Measurements from ENCODE around the gene ZNF595.
"Not testable (repeated sequence)": the region's sequence is repeated elsewhere in the genome, so short reads cannot be mapped to it uniquely, and the experiment has no call there.

DNA sequence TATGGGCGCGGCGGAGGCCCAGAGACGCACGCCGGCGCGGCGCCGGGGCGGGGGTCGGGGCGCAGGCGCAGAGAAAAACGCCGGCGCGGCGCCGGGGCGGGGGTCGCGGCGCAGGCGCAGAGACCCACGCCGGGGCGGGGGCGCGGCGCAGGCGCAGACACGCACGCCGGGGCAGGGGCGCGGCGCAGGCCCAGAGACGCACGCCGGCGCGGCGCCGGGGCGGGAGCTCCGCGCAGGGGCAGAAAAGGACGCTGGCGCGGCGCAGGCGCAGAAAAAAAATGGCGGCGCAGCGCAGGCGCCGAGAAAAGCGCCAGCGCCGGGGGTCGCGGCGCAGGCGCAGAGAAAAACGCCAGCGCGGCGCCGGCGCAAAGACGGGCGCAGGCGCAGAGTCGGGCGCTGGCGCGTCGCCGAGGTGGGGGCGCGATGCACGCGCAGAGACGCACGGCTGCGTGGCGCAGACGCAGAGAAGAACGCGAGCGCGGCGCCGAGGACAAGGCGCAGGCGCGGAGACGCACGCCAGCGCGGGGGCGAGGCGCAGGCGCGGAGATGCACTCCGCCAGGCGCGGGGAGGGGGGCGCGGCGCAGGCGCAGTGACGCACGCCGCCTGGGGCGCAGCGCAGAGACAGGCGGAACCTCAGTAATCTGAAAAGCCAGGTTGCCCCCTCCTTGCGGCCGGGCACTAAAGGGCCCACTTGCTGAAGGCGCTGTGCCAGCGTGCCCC, 41.9 kb upstream of the ZNF595 start:
- not testable (repeated sequence) for TF ChIP-seq POLR2A, POLR2AphosphoS5, CTCF, EP300 (IDR thresholded peaks at IDR 0.05)
